NCI-H187 treated with DMSO at 0.1 percent for 48 hours (cell line): ENCODE results near the gene MYO5B.
"Not testable (repeated sequence)": the region's sequence is repeated elsewhere in the genome, so short reads cannot be mapped to it uniquely, and the experiment has no call there.

Source experiments
- DNase-seq: peaks from one replicate; lab custom pipeline; 2025; lab: John Stamatoyannopoulos, UW

The MYO5B gene

DNA sequence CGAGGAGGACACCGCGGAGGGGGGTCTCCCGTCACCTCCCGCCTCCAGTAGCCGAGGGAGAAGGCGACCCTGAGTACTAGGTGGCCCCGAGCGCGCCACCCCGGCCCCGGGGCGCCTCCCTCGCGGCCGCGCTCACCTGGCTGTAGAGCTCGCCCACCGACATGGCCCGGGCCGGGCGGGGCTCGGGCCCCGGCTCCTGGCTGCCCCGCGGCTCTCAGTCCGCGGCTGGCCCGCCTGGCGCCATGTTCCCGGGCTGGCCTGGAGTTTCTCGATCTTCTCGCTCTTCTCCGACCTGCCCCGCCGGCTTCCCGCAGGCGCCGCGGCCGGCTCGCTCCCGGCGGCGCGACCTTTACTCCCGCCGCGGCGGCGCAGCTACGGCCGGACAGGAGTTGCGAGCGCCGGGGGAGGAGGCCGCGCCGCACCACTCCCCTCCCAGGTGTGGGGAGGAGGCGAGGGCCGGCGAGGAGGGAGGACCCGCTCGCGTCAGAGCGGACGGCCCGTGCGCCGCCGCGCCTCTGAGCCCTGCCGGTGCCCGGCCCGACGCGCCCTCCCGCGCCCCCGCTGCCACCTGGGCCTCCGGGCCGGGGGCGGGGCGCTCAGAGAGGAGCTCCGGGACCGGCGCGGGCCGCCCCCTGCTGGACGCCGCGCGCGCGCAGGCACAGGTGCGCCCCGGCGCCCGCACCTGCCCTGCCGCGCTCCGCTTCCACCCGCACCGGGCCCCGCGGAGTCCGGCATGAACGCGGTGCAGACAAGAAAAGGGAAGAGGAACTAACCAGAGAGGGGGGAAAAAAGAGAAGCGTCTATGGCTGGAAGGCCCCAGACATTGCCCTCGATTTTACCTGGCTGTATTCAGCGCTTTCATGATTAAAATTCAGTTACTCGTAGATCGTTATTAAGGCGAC lies at the start of gene MYO5B:
Gene MYO5B, minus strand, starts transcription at position 517 of the 902 bp plus-strand sequence. Its CDS starts 354 bp downstream, at position 163.
- DNase-seq = no peak

DNA sequence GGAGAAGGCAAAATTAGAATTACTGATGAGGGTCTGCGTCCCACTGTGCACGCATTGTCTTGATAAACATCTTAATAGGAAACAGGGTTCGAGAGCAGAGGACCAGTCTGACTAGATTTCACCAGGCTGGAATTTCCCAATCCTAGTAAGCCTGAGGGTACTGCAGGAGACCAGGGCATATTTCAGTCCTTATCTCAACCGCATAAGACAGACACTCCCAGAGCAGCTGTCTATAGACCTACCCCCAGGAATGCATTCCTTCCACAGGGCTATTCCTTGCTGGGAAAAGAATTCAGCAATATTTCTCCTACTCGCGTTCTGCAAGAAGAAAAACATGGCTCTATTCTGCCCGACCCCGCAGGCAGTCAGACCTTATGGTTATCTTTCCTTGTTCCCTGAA lies 46.8 kb upstream of the MYO5B start:
- not testable (repeated sequence) for DNase-seq

DNA sequence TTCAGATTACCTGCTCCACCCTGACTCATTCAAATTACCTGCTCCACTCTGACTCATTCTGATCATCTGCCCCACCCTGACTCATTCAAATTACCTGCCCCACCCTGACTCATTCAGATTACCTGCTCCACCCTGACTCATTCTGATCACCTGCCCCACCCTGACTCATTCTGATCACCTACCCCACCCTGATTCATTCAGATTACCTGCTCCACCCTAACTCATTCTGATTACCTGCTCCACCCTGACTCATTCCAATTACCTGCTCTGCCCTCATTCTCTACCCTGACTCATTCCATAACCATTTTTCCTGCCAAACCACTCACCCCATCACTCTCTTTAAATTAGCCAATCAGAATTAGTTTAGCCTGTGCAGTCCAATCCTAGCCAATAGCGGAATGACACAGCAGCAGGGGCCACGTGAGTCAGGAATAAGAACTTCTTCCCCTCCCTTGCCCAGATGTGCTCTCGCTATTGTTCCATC lies 45.2 kb upstream of the MYO5B start:
- DNase-seq = no peak

GRCh38 chr18:50232419-50232818 lies 37.5 kb upstream of the MYO5B start:
- DNase-seq = no peak

DNA sequence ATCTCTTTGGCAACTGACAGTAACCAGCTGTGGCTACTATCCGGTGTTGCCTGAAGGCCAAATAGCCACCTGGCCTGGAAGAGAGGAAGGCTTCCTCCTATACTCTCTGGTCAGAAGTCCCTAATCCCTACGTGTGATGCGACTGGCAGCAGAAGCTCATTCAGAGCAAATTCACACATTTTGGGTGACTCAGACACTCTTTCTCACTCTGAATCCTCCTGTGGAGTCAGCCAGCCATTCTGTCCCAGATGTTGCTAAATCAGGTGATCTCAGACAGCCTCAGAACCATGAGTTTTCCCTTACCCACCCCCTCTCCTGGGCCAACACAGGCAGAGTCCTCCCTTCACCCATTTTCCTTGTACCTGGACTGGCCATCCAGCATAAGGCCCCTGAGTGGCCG lies 36.7 kb upstream of the MYO5B start:
- DNase-seq = no peak

- DNase-seq = not testable (repeated sequence)
Observed at GRCh38 chr18:50220249-50220648, 25.3 kb upstream of the MYO5B start.

DNA sequence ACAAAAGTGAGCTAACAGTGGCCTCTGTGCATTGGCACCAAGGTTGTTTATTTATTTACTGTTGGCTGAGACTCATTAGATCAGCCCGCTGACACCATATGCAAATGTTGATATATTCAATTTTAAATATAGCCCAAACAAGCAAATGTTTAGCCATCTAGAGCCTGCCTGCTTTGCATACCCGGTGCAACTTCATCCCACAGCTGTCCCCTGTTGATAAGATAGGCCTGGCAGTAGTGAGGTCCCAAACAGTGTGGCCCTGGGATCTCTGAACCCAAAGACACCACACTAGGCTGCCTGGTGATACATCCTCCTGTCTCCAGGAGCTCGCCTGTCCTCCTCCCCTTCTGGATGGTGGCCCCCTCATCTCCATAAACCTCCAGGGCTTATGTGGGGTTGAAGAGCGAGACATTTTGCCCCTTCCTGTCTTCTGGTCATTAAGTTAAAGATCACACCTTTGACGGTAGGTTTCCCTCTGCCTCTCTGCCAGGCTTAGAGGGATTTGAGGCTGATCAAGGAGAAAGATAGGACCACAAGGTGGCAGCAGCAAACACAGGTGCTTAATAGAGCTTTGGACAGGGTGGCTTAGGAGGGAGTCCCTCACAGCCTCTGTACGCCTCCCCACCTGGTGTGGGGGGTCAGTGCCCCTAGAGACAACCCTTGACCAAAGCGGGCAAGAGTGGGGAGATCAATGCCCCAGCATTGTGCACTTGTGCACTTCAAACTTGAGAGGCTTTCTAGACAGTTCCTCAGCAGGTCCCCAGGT lies 23.7 kb upstream of the MYO5B start:
- DNase-seq = no peak

DNA sequence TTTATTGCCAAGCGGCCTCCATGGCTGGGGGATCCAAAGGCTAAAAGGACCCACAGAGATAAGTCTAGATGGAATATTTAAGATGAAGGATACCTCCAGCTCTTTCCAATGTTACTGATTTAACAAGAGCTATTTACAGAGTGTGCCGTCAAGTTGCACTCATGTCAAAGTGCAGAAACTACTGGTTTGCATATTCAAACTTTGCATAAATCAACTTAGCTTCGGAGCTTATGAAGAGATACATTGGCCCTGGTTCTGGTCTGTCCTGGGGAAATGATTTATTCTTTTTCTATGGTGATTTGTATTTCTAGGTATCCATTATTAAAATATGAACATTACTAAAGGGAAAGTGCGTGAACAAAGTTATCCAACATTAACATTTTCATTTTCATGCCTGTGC lies 14.4 kb upstream of the MYO5B start:
- DNase-seq = no peak

DNA sequence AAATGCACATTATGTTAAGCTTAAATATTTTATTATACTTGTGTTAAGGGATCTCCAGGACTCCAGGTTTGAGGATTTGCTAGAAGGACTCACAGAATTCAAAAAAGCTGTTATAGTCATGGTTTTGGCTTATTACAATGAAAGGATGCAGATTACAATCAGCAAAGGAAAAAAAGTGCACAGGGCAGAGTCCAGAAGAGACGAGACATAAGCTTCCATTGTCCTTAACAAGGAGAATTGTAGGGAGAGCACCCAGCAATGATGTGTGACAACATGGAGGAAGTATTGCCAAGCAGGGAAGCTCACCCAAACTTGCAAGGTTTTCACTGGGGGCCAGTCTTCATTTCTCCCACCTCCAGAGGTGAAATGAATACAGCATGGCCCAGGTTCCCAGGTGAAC lies 12.8 kb upstream of the MYO5B start:
- no peak for DNase-seq

GRCh38 chr18:50203801-50204604 lies 9.1 kb upstream of the MYO5B start:
- peak; percentile 64 for DNase-seq

DNA sequence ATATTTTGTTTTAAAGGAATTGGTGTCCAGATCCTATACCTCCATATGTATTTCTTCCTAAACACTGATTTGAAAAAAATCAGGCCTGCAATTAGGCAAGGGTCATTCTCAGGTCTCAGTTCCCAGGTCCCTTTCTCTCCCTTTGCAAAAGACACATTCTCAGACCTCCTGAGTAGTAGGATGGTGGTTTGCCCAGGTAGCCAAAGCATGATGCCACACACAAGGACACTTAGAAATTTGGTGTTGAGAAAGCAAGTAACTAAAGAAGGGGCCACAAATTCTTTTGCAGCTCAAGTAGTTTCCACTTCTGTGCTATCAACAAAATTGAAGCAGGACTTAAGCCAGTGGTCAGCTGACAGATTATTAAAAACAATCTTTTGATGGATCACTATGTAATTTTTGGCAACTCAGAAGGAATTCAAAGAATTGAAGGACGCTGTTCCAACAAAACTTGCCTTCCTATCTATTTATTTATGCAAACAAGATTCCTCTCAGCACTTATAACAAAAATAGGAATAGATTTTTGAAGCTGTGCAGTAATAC lies 6.6 kb upstream of the MYO5B start:
- DNase-seq = no peak

- no peak for DNase-seq
Observed at GRCh38 chr18:50199921-50200320, 5.0 kb upstream of the MYO5B start.

DNA sequence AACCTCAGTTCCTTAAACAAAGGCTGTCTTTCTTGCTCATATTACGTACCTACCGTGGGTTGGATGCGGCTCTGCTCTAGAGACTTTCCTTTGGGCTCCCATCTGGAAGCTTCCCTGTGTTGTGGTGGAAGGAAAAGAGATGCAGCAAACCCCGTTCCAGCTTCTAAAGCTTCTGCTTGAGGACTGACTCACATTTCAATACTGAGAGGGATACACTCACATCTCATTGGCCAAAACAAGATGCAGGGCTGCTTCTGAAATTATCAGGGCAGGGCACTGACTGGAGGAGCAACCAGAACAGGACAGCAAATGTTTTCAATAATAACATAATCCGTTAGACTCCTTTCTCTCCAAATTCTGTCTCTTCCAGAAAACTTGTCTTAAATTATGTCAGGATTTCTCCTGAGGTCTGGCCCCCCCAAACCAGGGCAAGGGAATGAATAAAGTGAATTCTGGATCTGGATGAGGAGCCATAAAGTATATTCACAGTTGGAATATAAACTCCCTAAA lies 4.5 kb upstream of the MYO5B start:
- no peak for DNase-seq

- DNase-seq = no peak
Observed at GRCh38 chr18:50196261-50196660, 1.3 kb upstream of the MYO5B start.

DNA sequence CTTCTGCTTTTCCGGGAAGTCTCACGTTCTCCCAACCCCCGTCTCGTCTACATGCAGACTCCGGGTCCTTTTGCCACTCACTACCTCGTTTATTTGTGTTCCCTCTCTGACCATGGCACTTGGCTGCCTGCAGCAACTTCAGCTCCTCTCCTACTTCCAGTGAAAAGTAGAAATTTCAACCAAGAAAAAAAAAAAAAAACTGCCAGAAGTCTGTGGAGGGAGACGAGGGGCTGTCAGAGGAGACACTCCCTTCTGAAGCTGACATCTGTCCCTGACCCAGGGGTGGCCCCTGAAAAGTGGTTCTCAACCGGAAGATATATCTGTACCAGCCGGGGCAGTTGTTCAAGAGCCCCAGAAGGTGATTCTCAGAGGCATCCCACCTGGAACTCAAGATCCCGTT lies 742 bp upstream of the MYO5B start:
- no peak for DNase-seq

- DNase-seq = no peak
Observed at GRCh38 chr18:50193796-50194630, 934 bp downstream of the MYO5B start.

- no peak for DNase-seq
Observed at GRCh38 chr18:50192995-50193795, 1.8 kb downstream of the MYO5B start.

DNA sequence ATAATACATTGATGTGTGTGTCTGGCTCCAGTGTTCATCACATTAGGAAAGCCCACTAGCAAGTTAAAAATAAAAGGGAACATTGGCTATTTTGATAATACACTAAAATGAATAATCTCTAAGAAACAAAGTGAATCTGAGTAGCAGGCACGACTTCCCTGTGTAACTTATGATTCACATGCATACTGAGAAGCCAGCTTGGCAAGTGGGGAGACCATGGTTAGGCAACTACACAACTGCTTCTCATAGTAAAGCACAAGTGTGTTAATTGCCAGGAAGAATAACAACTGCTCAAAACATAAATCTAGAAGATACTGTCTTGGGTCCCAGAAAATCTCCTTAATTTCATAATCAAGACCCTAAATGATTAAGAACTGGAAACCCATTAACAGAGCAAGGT lies 4.0 kb downstream of the MYO5B start:
- no peak for DNase-seq

GRCh38 chr18:50190236-50190635 lies 4.7 kb downstream of the MYO5B start:
- no peak for DNase-seq

DNA sequence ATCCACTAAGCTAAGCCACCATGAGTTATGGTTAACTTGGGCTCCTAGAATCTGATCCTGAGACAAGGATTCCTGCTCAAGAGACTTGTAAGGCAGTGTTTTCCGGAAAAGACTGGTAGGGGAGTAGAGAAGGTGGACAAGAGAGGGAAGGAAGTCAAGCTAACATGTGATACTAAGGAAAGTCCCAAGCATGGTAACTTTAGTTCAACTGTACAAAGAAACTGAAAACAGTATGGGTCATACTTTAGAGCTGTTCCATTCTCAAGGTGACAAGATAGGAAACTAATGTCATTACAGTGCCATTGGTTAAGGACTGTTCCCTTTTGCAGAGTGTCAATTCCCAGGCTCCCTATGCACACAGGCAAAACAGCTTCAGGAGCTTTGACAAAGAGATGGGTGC lies 5.8 kb downstream of the MYO5B start:
- no peak for DNase-seq
